Skeletal muscle satellite cell (primary cell): ENCODE results near the gene SH3D19. TPM values are rescaled to one million over a fixed set of nuclear protein-coding genes. Genes with fewer than 3 reads are reported as not detected.

Experiments used
- H3K27me3 ChIP-seq: 2 replicates; pipeline ENCODE4 v1.7.0; 2013; ENCODE audit warnings: low read length; ENCODE audit not compliant: control insufficient read depth, insufficient read depth
- H3K36me3 ChIP-seq: 2 replicates; pipeline ENCODE4 v1.7.0; 2013; ENCODE audit warnings: mild to moderate bottlenecking, control low read depth, low read length; ENCODE audit not compliant: insufficient read depth
- H3K4me1 ChIP-seq: 2 replicates; pipeline ENCODE4 v1.7.0; 2013; ENCODE audit warnings: low read length; ENCODE audit not compliant: control insufficient read depth, insufficient read depth
- H3K4me2 ChIP-seq: 2 replicates; pipeline ENCODE4 v1.7.0; 2013; ENCODE audit warnings: mild to moderate bottlenecking, low read length
- H3K4me3 ChIP-seq: 2 replicates; pipeline ENCODE4 v1.7.0; 2013; ENCODE audit warnings: low read length
- H3K9ac ChIP-seq: 2 replicates; pipeline ENCODE4 v1.7.0; 2013; ENCODE audit warnings: mild to moderate bottlenecking, low read depth, low read length, moderate library complexity
- H3K9me3 ChIP-seq: replicated peaks from 2 replicates; pipeline ENCODE4 v1.7.0; 2013; ENCODE audit warnings: mild to moderate bottlenecking, control low read depth, low read length
- total RNA-seq: library from RNA; depleted of rRNA; stranded (reverse); fragments of >200 nt; gene quantifications from 2 replicates; pipeline ENCODE4 v1.2.3, GENCODE V29; 2012; rRNA removed

SH3D19 gene, protein sequence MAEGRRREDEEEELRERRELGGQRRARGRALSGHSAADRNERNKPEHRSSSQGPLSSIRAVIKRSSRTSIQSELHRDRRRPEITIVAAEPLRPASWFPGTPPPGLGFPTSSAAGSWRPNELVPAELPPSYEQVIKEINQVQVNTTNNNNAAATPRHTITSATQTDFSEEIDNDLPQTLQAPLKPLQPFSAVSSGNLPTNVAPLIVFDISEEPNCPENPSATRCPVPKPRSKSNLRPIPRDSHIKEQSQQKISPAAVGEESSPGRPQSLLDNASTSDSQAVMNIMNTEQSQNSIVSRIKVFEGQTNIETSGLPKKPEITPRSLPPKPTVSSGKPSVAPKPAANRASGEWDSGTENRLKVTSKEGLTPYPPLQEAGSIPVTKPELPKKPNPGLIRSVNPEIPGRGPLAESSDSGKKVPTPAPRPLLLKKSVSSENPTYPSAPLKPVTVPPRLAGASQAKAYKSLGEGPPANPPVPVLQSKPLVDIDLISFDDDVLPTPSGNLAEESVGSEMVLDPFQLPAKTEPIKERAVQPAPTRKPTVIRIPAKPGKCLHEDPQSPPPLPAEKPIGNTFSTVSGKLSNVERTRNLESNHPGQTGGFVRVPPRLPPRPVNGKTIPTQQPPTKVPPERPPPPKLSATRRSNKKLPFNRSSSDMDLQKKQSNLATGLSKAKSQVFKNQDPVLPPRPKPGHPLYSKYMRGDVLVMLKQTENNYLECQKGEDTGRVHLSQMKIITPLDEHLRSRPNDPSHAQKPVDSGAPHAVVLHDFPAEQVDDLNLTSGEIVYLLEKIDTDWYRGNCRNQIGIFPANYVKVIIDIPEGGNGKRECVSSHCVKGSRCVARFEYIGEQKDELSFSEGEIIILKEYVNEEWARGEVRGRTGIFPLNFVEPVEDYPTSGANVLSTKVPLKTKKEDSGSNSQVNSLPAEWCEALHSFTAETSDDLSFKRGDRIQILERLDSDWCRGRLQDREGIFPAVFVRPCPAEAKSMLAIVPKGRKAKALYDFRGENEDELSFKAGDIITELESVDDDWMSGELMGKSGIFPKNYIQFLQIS
- total RNA-seq: 42.3 and 57.0 TPM in 2 replicates

DNA sequence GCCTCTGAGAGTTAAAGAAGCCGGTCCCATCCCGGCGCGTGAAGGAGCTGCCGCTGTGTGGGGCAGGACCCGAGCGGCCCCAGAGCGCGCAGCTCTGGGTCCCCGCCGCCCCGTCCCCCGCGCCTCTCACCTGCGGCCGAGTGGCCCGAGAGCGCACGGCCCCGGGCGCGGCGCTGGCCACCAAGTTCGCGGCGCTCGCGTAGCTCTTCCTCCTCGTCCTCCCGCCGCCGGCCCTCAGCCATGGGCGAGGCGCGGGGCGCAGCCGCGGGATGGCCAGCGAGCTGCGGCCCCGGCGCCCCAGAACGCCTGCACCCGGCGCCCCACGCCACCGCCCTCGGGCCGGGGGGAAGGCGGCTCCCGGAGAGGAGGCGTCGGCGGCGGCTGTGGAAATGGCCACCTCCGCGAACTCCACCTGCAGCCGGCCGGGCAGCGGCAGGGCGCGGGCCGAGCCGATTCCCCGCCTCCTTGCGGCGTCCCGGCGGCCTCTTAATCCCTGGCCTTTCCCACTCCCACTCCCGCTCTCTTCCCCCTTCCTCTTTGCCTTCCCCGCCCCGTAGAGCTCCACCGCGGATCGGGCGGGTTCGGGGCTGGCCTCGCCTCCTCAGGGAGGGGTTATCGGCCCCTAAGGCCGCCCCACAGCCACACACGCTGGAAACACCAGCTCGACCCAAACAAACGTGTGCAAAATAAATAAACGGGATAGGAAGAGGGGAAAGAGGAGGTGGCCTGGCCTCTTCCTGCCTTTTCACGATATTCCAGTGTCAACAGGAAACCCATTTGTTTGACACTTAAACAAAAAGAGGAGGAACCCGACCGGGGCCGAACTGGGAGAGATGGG lies at the start of gene SH3D19:
TSS of gene SH3D19 (minus strand) at position 495 of the 838 bp plus-strand sequence. CDS start at position 242, 253 bp downstream.
- Histone ChIP-seq H3K4me3 (peak within 1 kb of the TSS; percentile 93), H3K27me3 (no peaks in the 10 kb centered on the region), H3K9ac (peak within 1 kb of the TSS; percentile 84), H3K36me3 (no peaks in the 10 kb centered on the region), H3K4me1 (peaks cover 16% of the 10 kb centered on the region), H3K4me2 (peak within 1 kb of the TSS; percentile 85), H3K9me3 (no peaks in the 10 kb centered on the region)

DNA sequence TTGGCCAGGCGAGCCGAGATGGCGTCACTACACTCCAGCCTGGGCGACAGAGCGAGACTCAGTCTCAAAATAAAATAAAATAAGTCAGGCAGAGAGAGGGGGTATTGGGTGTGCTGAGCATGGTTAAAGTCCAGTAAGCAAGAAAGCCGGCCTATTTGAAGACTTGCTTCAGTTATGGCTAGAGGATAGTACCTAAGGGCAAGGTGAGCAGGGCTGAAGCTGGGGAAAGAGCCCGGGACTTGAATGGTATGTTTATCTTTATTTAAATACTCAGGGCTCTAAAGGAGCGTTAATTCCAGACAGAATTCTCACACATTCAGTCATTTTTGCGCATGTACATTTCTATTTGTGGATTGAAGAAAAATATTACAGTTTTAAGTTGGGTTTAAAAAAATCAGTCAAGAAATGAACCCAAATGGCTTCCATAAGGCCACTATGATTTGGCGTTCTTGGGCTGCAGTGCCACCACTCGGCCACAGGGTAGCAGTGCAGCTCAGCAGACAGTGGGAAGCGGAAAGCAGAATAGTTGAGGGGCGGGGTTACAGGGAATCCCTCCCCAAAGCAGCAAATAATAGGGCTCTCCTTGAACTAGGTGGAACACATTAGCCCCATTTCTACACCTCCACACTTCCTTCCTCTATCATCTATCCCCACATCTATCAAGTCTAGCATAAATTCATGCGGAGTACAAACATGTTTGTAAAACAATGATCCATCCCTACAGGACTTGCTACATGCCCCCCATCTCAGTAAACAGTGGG lies 37.2 kb upstream of the SH3D19 start:
- H3K36me3 ChIP-seq: no peaks in the 10 kb centered on the region
- H3K9ac ChIP-seq: no peak overlapping the region
- H3K4me3 ChIP-seq: no peak overlapping the region

DNA sequence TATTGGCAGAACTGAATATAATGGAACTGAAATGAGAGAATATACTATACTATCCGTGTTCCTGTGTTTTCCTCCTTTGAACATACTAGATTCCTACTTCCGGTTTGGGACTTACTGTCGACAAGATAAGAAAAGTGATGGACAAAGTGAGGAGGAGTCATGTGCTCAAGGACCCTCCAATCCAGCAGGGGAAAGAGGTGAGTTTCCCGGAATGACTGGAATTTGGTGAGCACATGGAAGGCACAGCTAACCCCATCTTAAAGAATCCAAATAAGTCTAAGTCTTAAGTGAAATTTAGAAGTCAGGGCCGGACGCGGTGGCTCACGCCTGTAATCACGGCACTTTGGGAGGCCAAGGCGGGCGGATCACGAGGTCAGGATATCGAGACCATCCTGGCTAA lies 36.6 kb upstream of the SH3D19 start:
- Histone ChIP-seq H3K4me2 (no peak overlapping the region), H3K27me3 (no peaks in the 10 kb centered on the region), H3K36me3 (no peaks in the 10 kb centered on the region), H3K9ac (no peak overlapping the region), H3K4me3 (no peak overlapping the region), H3K4me1 (no peaks in the 10 kb centered on the region), H3K9me3 (no peaks in the 10 kb centered on the region)

More for the DNA sequence above, 37.2 kb upstream of the SH3D19 start:
- no peaks in the 10 kb centered on the region for H3K27me3 ChIP-seq
- H3K9me3 ChIP-seq: no peaks in the 10 kb centered on the region
- H3K4me2 ChIP-seq: no peak overlapping the region
- H3K4me1 ChIP-seq: no peaks in the 10 kb centered on the region

DNA sequence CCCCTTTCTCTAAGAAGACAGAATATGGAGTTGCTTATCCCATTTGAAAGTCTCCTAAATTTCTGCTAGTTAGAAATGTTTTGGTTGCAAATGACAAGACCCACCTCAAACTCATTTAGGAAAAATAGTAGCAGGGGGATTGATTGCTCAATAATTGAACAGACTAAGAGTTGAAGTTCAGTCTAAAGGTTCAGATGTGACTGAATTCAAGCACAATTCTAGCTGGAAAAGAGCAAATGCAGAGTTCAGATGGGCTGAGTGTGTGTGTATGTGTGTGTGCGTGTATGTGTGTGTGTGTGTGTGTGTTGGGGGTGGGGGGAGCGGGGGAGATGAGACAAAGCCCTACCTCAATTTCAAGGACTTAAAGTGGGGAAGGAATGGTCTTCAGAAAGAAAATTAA lies 35.7 kb upstream of the SH3D19 start:
- Histone ChIP-seq H3K27me3 (no peaks in the 10 kb centered on the region), H3K36me3 (no peaks in the 10 kb centered on the region), H3K4me1 (peaks cover 3% of the 10 kb centered on the region), H3K4me2 (no peak overlapping the region), H3K4me3 (no peak overlapping the region), H3K9me3 (no peaks in the 10 kb centered on the region), H3K9ac (no peak overlapping the region)

DNA sequence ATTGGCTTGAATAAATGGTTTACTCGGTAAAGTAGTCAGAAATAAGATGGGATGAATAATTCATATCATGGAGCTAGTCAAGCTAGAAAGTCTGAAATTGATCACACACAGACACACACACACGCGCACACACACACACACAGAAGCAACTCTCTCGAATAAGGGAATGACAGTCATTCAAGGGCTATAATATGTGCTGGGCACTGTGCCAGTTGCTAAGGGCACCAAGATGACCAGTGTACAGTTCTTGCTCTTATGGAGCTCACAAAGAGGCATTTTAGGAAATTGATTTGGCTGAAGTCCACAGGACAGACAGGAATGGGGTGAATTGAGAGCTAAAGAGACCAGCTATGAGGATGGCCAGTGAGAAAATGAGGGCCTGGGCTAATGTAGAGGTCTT lies 34.2 kb upstream of the SH3D19 start:
- Histone ChIP-seq H3K36me3 (no peaks in the 10 kb centered on the region), H3K9me3 (no peaks in the 10 kb centered on the region), H3K4me1 (peaks cover 5% of the 10 kb centered on the region), H3K27me3 (no peaks in the 10 kb centered on the region), H3K4me2 (no peak overlapping the region), H3K4me3 (no peak overlapping the region), H3K9ac (no peak overlapping the region)

DNA sequence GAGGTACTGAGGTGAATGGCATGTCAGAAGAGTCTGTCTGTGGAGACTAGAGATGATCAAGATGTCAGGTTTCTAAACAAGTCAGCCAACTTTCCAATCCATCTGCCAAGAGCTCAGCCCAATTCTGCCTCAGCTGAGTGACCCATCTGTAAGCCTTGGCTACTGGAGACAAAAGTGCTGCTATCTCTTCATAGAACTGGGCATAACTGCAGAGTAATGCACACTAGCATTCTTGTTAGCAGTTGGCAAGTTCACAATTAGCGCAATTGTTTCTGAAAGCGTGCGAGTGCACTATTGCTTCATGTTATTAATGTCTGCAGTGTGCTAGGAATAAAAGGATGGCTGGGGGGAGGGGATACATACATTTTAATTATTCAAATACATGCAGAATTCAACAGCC lies 32.9 kb upstream of the SH3D19 start:
- no peak overlapping the region for H3K9ac ChIP-seq

DNA sequence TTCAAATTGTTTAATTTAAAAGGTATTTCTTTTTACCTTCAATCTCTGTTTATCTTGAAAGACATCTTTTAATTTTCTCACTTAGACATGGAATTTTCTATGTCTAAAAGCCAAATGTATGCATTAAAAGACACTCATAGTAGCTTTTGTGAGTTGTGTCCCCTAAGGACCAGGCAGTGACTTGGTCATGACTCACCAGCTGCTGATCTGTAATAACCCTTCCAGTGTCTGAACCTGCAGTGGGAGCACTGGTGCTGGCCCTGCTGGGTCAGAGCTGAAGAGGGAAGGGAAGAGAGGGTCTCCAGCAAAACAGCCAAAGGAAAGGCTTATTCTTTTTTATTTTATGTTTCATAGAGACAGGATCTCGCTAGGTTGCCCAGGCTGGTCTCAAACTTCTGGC lies 31.1 kb upstream of the SH3D19 start:
- no peak overlapping the region for H3K4me3 ChIP-seq
- H3K36me3 ChIP-seq: no peaks in the 10 kb centered on the region
- H3K4me2 ChIP-seq: no peak overlapping the region
- no peaks in the 10 kb centered on the region for H3K9me3 ChIP-seq
- H3K9ac ChIP-seq: no peak overlapping the region
- peaks cover 5% of the 10 kb centered on the region for H3K4me1 ChIP-seq
- no peaks in the 10 kb centered on the region for H3K27me3 ChIP-seq

More for the DNA sequence above, 32.9 kb upstream of the SH3D19 start:
- Histone ChIP-seq H3K4me3 (no peak overlapping the region), H3K27me3 (no peaks in the 10 kb centered on the region), H3K9me3 (no peaks in the 10 kb centered on the region), H3K4me1 (peaks cover 5% of the 10 kb centered on the region), H3K4me2 (no peak overlapping the region), H3K36me3 (no peaks in the 10 kb centered on the region)

DNA sequence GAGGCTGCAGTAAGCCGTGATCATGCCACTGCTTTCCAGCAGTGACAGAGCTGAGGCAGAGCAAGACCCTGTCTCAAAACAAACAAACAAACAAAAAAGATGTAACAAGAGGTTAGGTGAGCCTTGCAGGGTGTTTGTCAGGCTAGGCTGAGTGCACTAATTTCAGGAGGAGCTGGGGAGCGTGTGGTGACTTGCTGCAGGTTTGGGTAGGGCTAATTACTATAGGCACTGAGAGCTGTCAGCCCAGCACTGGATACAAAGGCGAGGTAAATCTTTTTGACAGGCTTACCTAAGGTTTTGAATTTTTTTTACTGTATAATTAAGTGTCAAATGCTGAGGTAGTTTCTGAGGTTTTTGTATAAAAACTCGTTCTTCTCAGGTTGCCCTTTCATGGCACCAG lies 29.8 kb upstream of the SH3D19 start:
- Histone ChIP-seq H3K4me1 (peaks cover 5% of the 10 kb centered on the region), H3K9ac (no peak overlapping the region), H3K27me3 (no peaks in the 10 kb centered on the region), H3K4me3 (no peak overlapping the region), H3K4me2 (no peak overlapping the region), H3K36me3 (no peaks in the 10 kb centered on the region), H3K9me3 (no peaks in the 10 kb centered on the region)

DNA sequence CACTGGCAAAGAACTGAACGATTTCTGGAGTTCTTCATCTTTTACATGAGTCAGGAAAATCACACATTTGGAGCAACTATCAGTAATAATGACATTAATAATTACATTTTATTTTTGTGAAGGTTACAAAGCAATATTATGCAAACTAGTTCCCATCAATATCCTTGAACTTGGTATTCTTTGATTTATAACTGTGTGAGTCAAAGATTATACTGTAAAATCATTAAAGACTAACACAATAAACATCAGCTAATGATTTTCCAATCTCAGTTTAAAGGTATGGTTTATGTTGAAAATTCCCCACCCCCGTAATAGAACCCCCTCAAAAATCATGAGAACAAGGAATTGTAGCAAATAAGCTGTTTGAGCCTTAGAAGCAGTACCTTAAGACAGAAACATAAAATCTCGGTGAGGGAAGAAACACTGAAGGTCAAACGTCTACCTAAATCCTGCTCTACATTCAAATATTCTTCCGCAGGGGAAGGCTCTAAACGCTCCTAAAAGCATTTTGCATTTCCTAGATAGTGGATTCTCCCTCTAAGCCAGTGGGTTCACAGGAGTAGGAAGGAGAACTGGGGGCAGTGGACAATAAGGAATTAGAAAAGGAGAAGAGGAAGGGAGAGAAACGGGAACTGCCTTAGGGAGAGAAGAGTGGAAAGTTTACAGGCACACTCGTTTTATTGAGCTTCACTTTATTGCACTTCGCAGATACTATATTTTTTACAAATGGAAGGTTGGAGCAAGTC lies 22.3 kb upstream of the SH3D19 start:
- H3K4me1 ChIP-seq: no peaks in the 10 kb centered on the region
- H3K9me3 ChIP-seq: no peaks in the 10 kb centered on the region
- H3K9ac ChIP-seq: no peak overlapping the region
- no peak overlapping the region for H3K4me2 ChIP-seq
- no peaks in the 10 kb centered on the region for H3K36me3 ChIP-seq
- no peak overlapping the region for H3K4me3 ChIP-seq
- no peaks in the 10 kb centered on the region for H3K27me3 ChIP-seq

DNA sequence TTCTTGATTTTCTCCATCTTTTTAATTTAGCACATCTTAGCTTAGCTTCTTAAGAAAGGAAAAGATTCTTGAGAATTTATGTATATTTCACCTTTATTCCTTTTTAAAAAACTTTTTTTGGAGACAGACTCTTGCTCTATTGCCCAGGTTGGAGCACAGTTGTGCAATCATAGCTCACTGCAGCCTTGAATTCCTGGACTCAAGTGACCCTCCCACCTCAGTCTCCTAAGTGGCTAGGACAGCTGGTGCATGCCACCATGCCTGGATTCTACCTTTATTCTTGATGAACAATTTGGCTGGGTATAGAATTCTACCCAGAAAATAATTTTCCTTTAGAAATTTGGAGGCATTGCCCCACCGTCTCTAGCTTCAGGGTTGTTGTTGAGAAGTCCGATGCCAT lies 19.5 kb upstream of the SH3D19 start:
- no peaks in the 10 kb centered on the region for H3K9me3 ChIP-seq
- H3K27me3 ChIP-seq: no peaks in the 10 kb centered on the region

More for the DNA sequence above, 19.5 kb upstream of the SH3D19 start:
- Histone ChIP-seq H3K4me3 (no peak overlapping the region), H3K9ac (no peak overlapping the region), H3K4me2 (no peak overlapping the region), H3K4me1 (no peaks in the 10 kb centered on the region), H3K36me3 (no peaks in the 10 kb centered on the region)
